Mesendoderm (in vitro differentiated cells): Measurements from ENCODE around the gene RNF213.

ENCODE experiments used
- DNase-seq: peaks from one replicate; pipeline ENCODE4 v3.0.0; 2013
- H2AK5ac ChIP-seq: 2 replicates; pipeline ENCODE4 v1.6.1; 2013; ENCODE audit warnings: low read length, inconsistent platforms
- H2BK120ac ChIP-seq: 2 replicates; pipeline ENCODE4 v1.6.1; 2013; ENCODE audit warnings: low read depth, mild to moderate bottlenecking, low read length, moderate library complexity, mixed read lengths
- H2BK15ac ChIP-seq: replicated peaks from 2 replicates; pipeline ENCODE4 v1.6.1; 2013; ENCODE audit warnings: low read depth, mild to moderate bottlenecking, moderate library complexity
- H2BK5ac ChIP-seq: 2 replicates; pipeline ENCODE4 v1.6.1; 2013; ENCODE audit warnings: low read length, inconsistent platforms
- H3K18ac ChIP-seq: 2 replicates; pipeline ENCODE4 v1.6.1; 2013; ENCODE audit warnings: mild to moderate bottlenecking, low read length, mixed read lengths
- H3K23ac ChIP-seq: one replicate; pipeline ENCODE4 v1.6.1; 2013; ENCODE audit warnings: low read length
- H3K27ac ChIP-seq: 2 replicates; pipeline ENCODE4 v1.5.1; 2013; ENCODE audit warnings: low read depth, mild to moderate bottlenecking, inconsistent platforms, low read length, moderate library complexity
- H3K27me3 ChIP-seq: 2 replicates; pipeline ENCODE4 v1.6.1; 2013; ENCODE audit warnings: low read length, control low read depth, mild to moderate bottlenecking, inconsistent platforms; ENCODE audit not compliant: insufficient read depth, poor library complexity
- H3K36me3 ChIP-seq: 2 replicates; pipeline ENCODE4 v1.6.1; 2013; ENCODE audit warnings: low read length, inconsistent platforms; ENCODE audit not compliant: control insufficient read depth, insufficient read depth
- H3K4ac ChIP-seq: one replicate; pipeline ENCODE4 v1.6.1; 2013; ENCODE audit warnings: low read depth, mild to moderate bottlenecking, low read length, moderate library complexity
- H3K4me1 ChIP-seq: 2 replicates; pipeline ENCODE4 v1.6.1; 2013; ENCODE audit warnings: low read depth, low read length, inconsistent platforms; ENCODE audit not compliant: control insufficient read depth
- H3K4me2 ChIP-seq: 2 replicates; pipeline ENCODE4 v1.6.1; 2013; ENCODE audit warnings: low read length
- H3K4me3 ChIP-seq: 2 replicates; pipeline ENCODE4 v1.5.1; 2013; ENCODE audit warnings: mild to moderate bottlenecking, low read length
- H3K56ac ChIP-seq: one replicate; pipeline ENCODE4 v1.6.1; 2013; ENCODE audit warnings: low read length
- H3K79me1 ChIP-seq: 2 replicates; pipeline ENCODE4 v1.6.1; 2013; ENCODE audit warnings: low read length, inconsistent platforms
- H3K79me2 ChIP-seq: 2 replicates; pipeline ENCODE4 v1.6.1; 2013; ENCODE audit warnings: mild to moderate bottlenecking, low read length; ENCODE audit not compliant: control insufficient read depth, insufficient read depth
- H3K9ac ChIP-seq: 2 replicates; pipeline ENCODE4 v1.6.1; 2013; ENCODE audit warnings: low read length, inconsistent platforms
- H4K5ac ChIP-seq: one replicate; pipeline ENCODE4 v1.6.1; 2013; ENCODE audit warnings: low read length
- H4K8ac ChIP-seq: one replicate; pipeline ENCODE4 v1.6.1; 2013; ENCODE audit warnings: low read depth, mild to moderate bottlenecking, control low read depth, low read length, moderate library complexity
- WGBS: extraction: QIAGEN DNeasy Blood & Tissue Kit; methylation state at CpG from one replicate; pipeline ENCODE4 v1.1.7; 2013; ENCODE audit warnings: low lambda C conversion rate, missing lambda C conversion rate; ENCODE audit not compliant: insufficient coverage; ENCODE audit errors: extremely low coverage; 5-methylcytosine and 5-hydroxymethylcytosine counted together

The RNF213 gene

GRCh38 chr17:80260069-80260535 is 550 bp upstream of the RNF213 start:
- Histone ChIP-seq H3K79me2 (no peaks in the 10 kb centered on the region), H2BK5ac (no peak overlapping the region), H3K4ac (peak overlapping the region; percentile 64), H4K8ac (peak overlapping the region; percentile 67), H2AK5ac (no peak overlapping the region), H3K27me3 (no peaks in the 10 kb centered on the region), H3K4me3 (no peak overlapping the region), H2BK15ac (no peak overlapping the region), H3K56ac (peak overlapping the region; percentile 81), H2BK120ac (peak overlapping the region; percentile 77), H3K27ac (peak overlapping the region; percentile 91), H3K79me1 (peaks cover 4% of the 10 kb centered on the region), H4K5ac (no peak overlapping the region), H3K4me2 (peak overlapping the region; percentile 11), H3K36me3 (no peaks in the 10 kb centered on the region), H3K23ac (no peak overlapping the region), H3K9ac (peak overlapping the region; percentile 59), H3K18ac (peak overlapping the region; percentile 85), H3K4me1 (peaks cover 7% of the 10 kb centered on the region)
- no CpG with 5 or more reads among the region's 63 CpGs for WGBS
- DNase-seq: peak; percentile 80

GRCh38 chr17:80261159-80261894 is 675 bp downstream of the RNF213 start:
- Histone ChIP-seq H2AK5ac (no peak overlapping the region), H3K4me2 (peak overlapping the region; percentile 73), H3K27ac (peak overlapping the region; percentile 99), H4K8ac (peak overlapping the region; percentile 94), H3K56ac (peak overlapping the region; percentile 99), H3K27me3 (no peaks in the 10 kb centered on the region), H2BK15ac (no peak overlapping the region), H3K18ac (peak overlapping the region; percentile 100), H3K79me2 (no peaks in the 10 kb centered on the region), H3K9ac (peak overlapping the region; percentile 98), H3K36me3 (no peaks in the 10 kb centered on the region), H2BK120ac (peak overlapping the region; percentile 98), H3K79me1 (peaks cover 4% of the 10 kb centered on the region), H4K5ac (no peak overlapping the region), H3K4ac (peak overlapping the region; percentile 100), H3K23ac (peak overlapping the region; percentile 98), H2BK5ac (peak overlapping the region; percentile 95), H3K4me3 (peak overlapping the region; percentile 81), H3K4me1 (peaks cover 7% of the 10 kb centered on the region)
- no CpG with 5 or more reads among the region's 45 CpGs for WGBS
- DNase-seq: peak; percentile 97

GRCh38 chr17:80261895-80262279 is 1.2 kb downstream of the RNF213 start:
- Histone ChIP-seq H3K27me3 (no peaks in the 10 kb centered on the region), H4K8ac (no peak overlapping the region), H3K4me1 (peaks cover 7% of the 10 kb centered on the region), H3K27ac (peak overlapping the region; percentile 99), H3K4ac (peak overlapping the region; percentile 100), H3K4me2 (peak overlapping the region; percentile 36), H3K36me3 (no peaks in the 10 kb centered on the region), H2AK5ac (peak overlapping the region; percentile 96), H3K56ac (peak overlapping the region; percentile 99), H2BK5ac (peak overlapping the region; percentile 50), H3K4me3 (no peak overlapping the region), H3K79me2 (no peaks in the 10 kb centered on the region), H2BK15ac (no peak overlapping the region), H4K5ac (no peak overlapping the region), H3K79me1 (peaks cover 4% of the 10 kb centered on the region), H3K18ac (peak overlapping the region; percentile 89), H3K9ac (peak overlapping the region; percentile 98), H2BK120ac (peak overlapping the region; percentile 13), H3K23ac (no peak overlapping the region)
- no peak for DNase-seq
- no CpG with 5 or more reads among the region's 8 CpGs for WGBS

GRCh38 chr17:80262291-80262690 is 1.6 kb downstream of the RNF213 start:
- H2BK5ac ChIP-seq: peak overlapping the region; percentile 20
- peak overlapping the region; percentile 99 for H3K27ac ChIP-seq
- peaks cover 7% of the 10 kb centered on the region for H3K4me1 ChIP-seq
- peak overlapping the region; percentile 57 for H4K8ac ChIP-seq
- no peak overlapping the region for H2BK120ac ChIP-seq
- peak overlapping the region; percentile 99 for H3K56ac ChIP-seq
- H3K36me3 ChIP-seq: no peaks in the 10 kb centered on the region
- peak overlapping the region; percentile 100 for H3K4ac ChIP-seq
- no CpG with 5 or more reads among the region's 3 CpGs for WGBS
- peaks cover 4% of the 10 kb centered on the region for H3K79me1 ChIP-seq
- H3K9ac ChIP-seq: peak overlapping the region; percentile 98
- no peak overlapping the region for H3K4me2 ChIP-seq
- H3K79me2 ChIP-seq: no peaks in the 10 kb centered on the region
- no peak for DNase-seq
- peak overlapping the region; percentile 89 for H3K18ac ChIP-seq
- no peaks in the 10 kb centered on the region for H3K27me3 ChIP-seq
- no peak overlapping the region for H3K23ac ChIP-seq
- no peak overlapping the region for H3K4me3 ChIP-seq
- no peak overlapping the region for H4K5ac ChIP-seq
- H2AK5ac ChIP-seq: peak overlapping the region; percentile 96
- no peak overlapping the region for H2BK15ac ChIP-seq

- no peak overlapping the region for H2BK5ac ChIP-seq
- H3K79me2 ChIP-seq: no peaks in the 10 kb centered on the region
- H3K79me1 ChIP-seq: peaks cover 4% of the 10 kb centered on the region
- H2AK5ac ChIP-seq: peak overlapping the region; percentile 2
- H3K36me3 ChIP-seq: no peaks in the 10 kb centered on the region
- DNase-seq: no peak
- H3K9ac ChIP-seq: peak overlapping the region; percentile 98
- H3K56ac ChIP-seq: peak overlapping the region; percentile 99
- peak overlapping the region; percentile 89 for H3K18ac ChIP-seq
- H2BK120ac ChIP-seq: no peak overlapping the region
- no peaks in the 10 kb centered on the region for H3K27me3 ChIP-seq
- no peak overlapping the region for H3K23ac ChIP-seq
- H3K27ac ChIP-seq: peak overlapping the region; percentile 99
- peaks cover 7% of the 10 kb centered on the region for H3K4me1 ChIP-seq
- H4K5ac ChIP-seq: no peak overlapping the region
- H2BK15ac ChIP-seq: no peak overlapping the region
- no CpG with 5 or more reads among the region's 8 CpGs for WGBS
- no peak overlapping the region for H4K8ac ChIP-seq
- no peak overlapping the region for H3K4me2 ChIP-seq
- no peak overlapping the region for H3K4ac ChIP-seq
- H3K4me3 ChIP-seq: no peak overlapping the region
Measured at GRCh38 chr17:80262775-80263244, 2.2 kb downstream of the RNF213 start.
